Osteoblast (primary cell): ENCODE measurements around the gene TACR1. TPM values are rescaled to one million over a fixed set of nuclear protein-coding genes. Genes with fewer than 3 reads are reported as not detected.
A peak's percentile ranks its signal among the peaks of the same experiment; 100 is the strongest.

Experiments used
- DNase-seq: peaks from one replicate; pipeline ENCODE4 v3.0.0; 2011; ENCODE audit warnings: low spot score, mixed read lengths; ENCODE audit not compliant: insufficient read length; ENCODE audit errors: missing footprints
- H2AFZ ChIP-seq: 2 replicates; pipeline ENCODE4 v1.6.0; 2011; ENCODE audit warnings: mild to moderate bottlenecking, low read length
- H3K27ac ChIP-seq: 2 replicates; pipeline ENCODE4 v1.5.1; 2011; ENCODE audit warnings: mild to moderate bottlenecking, low read depth, low read length, moderate library complexity
- H3K27me3 ChIP-seq: 2 replicates; pipeline ENCODE4 v1.6.0; 2012; ENCODE audit warnings: mild to moderate bottlenecking, control low read depth, inconsistent platforms, low read length, moderate library complexity; ENCODE audit not compliant: insufficient read depth
- H3K36me3 ChIP-seq: 2 replicates; pipeline ENCODE4 v1.5.1; 2011; ENCODE audit warnings: mild to moderate bottlenecking, low read length, control low read depth, moderate library complexity; ENCODE audit not compliant: insufficient read depth
- H3K4me1 ChIP-seq: 2 replicates; pipeline ENCODE4 v1.5.1; 2011; ENCODE audit warnings: mild to moderate bottlenecking, low read length, control low read depth, moderate library complexity; ENCODE audit not compliant: insufficient read depth
- H3K4me2 ChIP-seq: 2 replicates; pipeline ENCODE4 v1.6.0; 2011; ENCODE audit warnings: mild to moderate bottlenecking, low read length; ENCODE audit not compliant: insufficient read depth
- H3K4me3 ChIP-seq: fragments of 200-600 bp; sonication (generic); 3 replicates; pipeline ENCODE4 v1.5.1; 2012; ENCODE audit warnings: mild to moderate bottlenecking, low read length, inconsistent platforms; ENCODE audit not compliant: insufficient read depth
- H3K79me2 ChIP-seq: 2 replicates; pipeline ENCODE4 v1.6.0; 2012; ENCODE audit warnings: mild to moderate bottlenecking, low read length, control low read depth, inconsistent platforms; ENCODE audit not compliant: insufficient read depth
- H3K9me3 ChIP-seq: 2 replicates; pipeline ENCODE4 v1.5.1; 2011; ENCODE audit warnings: low read depth, low read length, control low read depth
- H4K20me1 ChIP-seq: 2 replicates; pipeline ENCODE4 v1.6.0; 2012; ENCODE audit warnings: mild to moderate bottlenecking, low read length, control low read depth; ENCODE audit not compliant: insufficient read depth
- total RNA-seq: library from RNA; depleted of rRNA; stranded (reverse); fragments of >200 nt; gene quantifications from 2 replicates; pipeline ENCODE4 v1.2.3, GENCODE V29; 2012
- TF ChIP-seq, protein P1 (sequence below): IDR thresholded peaks from 2 replicates; pipeline ENCODE4 v1.5.1; 2011; ENCODE audit warnings: mild to moderate bottlenecking, low read depth, low read length, moderate library complexity; ENCODE audit errors: extremely low read depth

TACR1 gene
- total RNA-seq, 1 donor, result under 0.01 TPM

DNA sequence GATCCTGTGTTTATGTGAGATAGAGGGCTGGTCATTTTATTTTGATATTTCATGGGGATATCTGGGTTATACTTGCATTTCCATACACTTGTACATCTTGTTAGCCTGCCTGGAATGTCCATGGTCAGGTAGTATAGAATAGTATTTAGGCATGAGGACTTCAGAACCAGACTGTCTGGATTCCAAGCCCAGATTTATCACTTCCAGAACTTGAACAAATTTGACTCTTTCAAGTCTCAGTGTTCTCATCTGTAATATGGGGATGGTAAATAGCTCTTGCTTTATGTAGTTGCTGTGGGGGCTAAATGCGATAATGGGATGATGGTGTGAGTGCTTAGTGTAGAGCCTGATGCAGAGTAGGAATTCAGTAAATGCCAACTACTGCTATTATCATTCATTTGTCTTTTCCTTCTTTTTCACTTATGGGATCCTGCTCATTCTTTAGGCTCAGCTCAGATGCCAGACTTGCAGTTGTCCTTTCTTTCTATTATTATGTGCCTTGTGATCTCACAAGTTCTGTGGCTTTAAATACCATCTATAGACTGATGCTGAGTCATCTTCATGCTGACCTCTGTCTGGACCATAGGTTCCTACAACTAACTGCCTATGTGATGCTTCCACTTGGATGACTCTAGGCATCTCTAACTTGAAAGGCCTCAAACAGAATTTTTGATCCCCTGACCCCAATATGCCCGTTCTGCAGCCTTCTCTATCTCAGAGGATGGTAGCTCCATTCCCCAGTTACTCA, 173.5 kb downstream of the TACR1 start:
- H3K27ac ChIP-seq, result no peak overlapping the region
- DNase-seq, result peak; percentile 82
- H3K27me3 ChIP-seq, result no peaks in the 10 kb centered on the region
- TF ChIP-seq, protein P1, sequence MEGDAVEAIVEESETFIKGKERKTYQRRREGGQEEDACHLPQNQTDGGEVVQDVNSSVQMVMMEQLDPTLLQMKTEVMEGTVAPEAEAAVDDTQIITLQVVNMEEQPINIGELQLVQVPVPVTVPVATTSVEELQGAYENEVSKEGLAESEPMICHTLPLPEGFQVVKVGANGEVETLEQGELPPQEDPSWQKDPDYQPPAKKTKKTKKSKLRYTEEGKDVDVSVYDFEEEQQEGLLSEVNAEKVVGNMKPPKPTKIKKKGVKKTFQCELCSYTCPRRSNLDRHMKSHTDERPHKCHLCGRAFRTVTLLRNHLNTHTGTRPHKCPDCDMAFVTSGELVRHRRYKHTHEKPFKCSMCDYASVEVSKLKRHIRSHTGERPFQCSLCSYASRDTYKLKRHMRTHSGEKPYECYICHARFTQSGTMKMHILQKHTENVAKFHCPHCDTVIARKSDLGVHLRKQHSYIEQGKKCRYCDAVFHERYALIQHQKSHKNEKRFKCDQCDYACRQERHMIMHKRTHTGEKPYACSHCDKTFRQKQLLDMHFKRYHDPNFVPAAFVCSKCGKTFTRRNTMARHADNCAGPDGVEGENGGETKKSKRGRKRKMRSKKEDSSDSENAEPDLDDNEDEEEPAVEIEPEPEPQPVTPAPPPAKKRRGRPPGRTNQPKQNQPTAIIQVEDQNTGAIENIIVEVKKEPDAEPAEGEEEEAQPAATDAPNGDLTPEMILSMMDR, result no peak
- peaks cover 18% of the 10 kb centered on the region for H3K4me1 ChIP-seq
- no peaks in the 10 kb centered on the region for H3K9me3 ChIP-seq
- H4K20me1 ChIP-seq, result no peaks in the 10 kb centered on the region
- no peak overlapping the region for H3K4me2 ChIP-seq
- no peak overlapping the region for H3K4me3 ChIP-seq
- H2AFZ ChIP-seq, result no peak overlapping the region
- H3K79me2 ChIP-seq, result no peaks in the 10 kb centered on the region
- no peaks in the 10 kb centered on the region for H3K36me3 ChIP-seq

DNA sequence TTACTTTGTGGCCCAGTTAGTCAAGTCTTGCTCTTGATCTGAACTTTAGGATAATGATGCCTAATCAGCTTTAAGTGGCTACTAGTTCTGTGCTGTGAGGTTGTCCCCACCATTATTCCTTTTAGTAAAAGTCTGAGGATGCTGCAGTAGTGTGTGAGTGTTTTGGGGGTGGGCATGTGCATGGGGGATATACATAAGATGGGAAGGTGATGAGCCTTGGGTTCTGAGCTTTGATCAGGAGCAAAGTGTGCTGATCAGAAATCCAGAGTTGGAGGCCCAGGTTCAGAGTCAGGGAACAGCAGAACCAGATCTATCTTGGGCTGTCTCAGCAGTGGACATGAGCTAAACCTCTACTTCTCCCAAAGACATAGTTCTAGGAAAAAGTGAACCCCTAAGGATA, 174.1 kb downstream of the TACR1 start:
- Histone ChIP-seq H2AFZ (no peak overlapping the region), H3K79me2 (no peaks in the 10 kb centered on the region), H3K36me3 (no peaks in the 10 kb centered on the region), H3K27ac (no peak overlapping the region), H3K4me2 (no peak overlapping the region), H3K9me3 (no peaks in the 10 kb centered on the region), H4K20me1 (no peaks in the 10 kb centered on the region), H3K4me1 (peaks cover 18% of the 10 kb centered on the region), H3K27me3 (no peaks in the 10 kb centered on the region), H3K4me3 (no peak overlapping the region)
- no peak for DNase-seq
- TF ChIP-seq, protein P1, result no peak

DNA sequence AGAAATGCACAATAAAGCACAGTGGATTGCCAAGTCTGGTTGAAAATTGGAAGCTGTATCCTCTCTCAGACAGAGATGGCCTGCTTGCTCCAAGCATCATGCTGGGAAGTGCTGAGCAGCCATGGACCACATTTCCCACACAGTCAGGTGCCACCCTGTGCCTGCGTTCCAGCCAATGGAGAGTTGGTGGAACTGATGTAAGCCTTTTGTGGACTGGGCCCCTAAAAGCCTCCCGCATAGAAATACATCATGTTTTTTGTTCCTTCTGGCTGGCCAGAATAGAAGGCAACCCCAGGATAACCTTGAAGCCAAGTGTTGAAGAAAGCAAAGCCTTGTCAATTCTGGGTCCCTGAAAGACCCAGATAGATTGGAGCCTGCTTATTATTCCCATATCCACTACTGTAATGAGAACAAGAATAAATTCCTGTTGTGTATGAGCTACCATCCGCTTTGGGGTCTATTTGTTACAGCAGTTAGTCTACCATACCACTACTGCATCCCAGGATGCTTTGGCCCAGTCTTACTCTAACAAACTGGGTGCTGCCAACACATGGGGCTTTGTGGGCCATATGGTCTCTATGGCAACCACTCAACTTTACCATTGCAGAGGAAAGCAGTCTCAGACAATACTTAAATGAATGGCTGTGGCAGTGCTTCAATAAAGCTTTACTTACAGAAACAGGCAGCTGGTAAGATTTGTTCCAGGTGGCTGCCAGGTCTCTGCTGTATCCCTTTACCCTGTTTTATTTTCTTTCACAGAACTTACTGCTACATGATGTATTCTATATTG, 175.5 kb downstream of the TACR1 start:
- Histone ChIP-seq H3K27me3 (no peaks in the 10 kb centered on the region), H3K4me1 (peaks cover 18% of the 10 kb centered on the region), H3K4me3 (no peak overlapping the region), H2AFZ (no peak overlapping the region), H3K4me2 (no peak overlapping the region), H3K36me3 (no peaks in the 10 kb centered on the region), H3K79me2 (no peaks in the 10 kb centered on the region), H3K9me3 (no peaks in the 10 kb centered on the region), H4K20me1 (no peaks in the 10 kb centered on the region), H3K27ac (no peak overlapping the region)
- TF ChIP-seq, protein P1, result no peak
- DNase-seq, result no peak

DNA sequence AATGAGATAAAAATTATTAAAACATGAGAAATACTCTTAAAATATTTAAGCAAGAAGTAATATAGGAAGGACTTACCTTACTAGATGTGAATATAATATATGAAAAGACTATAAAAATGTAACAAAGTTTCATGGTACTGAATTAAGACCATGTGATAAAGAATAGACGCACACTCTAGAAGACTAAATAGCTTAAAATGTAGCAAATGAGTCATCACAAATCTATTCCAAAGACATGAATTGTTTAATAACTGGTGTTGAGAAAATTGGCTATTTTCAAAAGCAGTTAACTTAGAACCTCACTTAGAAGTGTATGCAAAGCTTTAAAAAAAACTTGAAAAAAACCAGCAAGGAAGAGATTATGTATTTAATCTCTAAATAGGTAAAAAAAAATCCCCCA, 176.8 kb downstream of the TACR1 start:
- Histone ChIP-seq H3K79me2 (no peaks in the 10 kb centered on the region), H3K27ac (no peak overlapping the region), H3K9me3 (no peaks in the 10 kb centered on the region), H4K20me1 (no peaks in the 10 kb centered on the region), H3K4me1 (peaks cover 18% of the 10 kb centered on the region), H3K27me3 (no peaks in the 10 kb centered on the region), H2AFZ (no peak overlapping the region), H3K4me2 (no peak overlapping the region), H3K36me3 (no peaks in the 10 kb centered on the region), H3K4me3 (no peak overlapping the region)
- no peak for DNase-seq
- TF ChIP-seq, protein P1, result no peak
